ENCODE results near the gene GNMT. TPM values are rescaled to one million over a fixed set of nuclear protein-coding genes. Genes with fewer than 3 reads are reported as not detected.

Gene GNMT
- total and polyA plus RNA-seq, 8 donors = 0.79 to 2.3 (median 0.96) TPM

GRCh38 chr6:42968783-42969182 lies 8.2 kb downstream of the GNMT start:
- TF ChIP-seq CTCF (IDR thresholded peaks at IDR 0.05) = no peak
- no peak for ATAC-seq
- H3K27ac ChIP-seq = no peak overlapping the region
- DNase-seq = peak in 1 of 4 donors; percentile 14
- peaks cover 0 to 8% of the 10 kb centered on the region in 2 donors for H3K4me1 ChIP-seq
- H3K4me3 ChIP-seq = no peak overlapping the region
- H3K27me3 ChIP-seq = no peaks in the 10 kb centered on the region
- intact Hi-C loops (cut with DNase I) = no loop called here
- peaks cover 0 to 64% of the 10 kb centered on the region in 2 donors for H3K36me3 ChIP-seq
- no peaks in the 10 kb centered on the region for H3K9me3 ChIP-seq

GRCh38 chr6:42969431-42969830 lies 8.9 kb downstream of the GNMT start:
- Histone ChIP-seq H3K36me3 (peaks cover 0 to 63% of the 10 kb centered on the region in 2 donors), H3K27me3 (no peaks in the 10 kb centered on the region), H3K27ac (no peak overlapping the region), H3K4me3 (no peak overlapping the region), H3K4me1 (peaks cover 0 to 8% of the 10 kb centered on the region in 2 donors), H3K9me3 (no peaks in the 10 kb centered on the region)
- DNase-seq (peak in 1 of 4 donors; percentile 8), ATAC-seq (no peak)
- no peak for TF ChIP-seq CTCF (IDR thresholded peaks at IDR 0.05)
- intact Hi-C loops (cut with DNase I) = no loop called here

- H3K27ac ChIP-seq = no peak overlapping the region
- no peak overlapping the region for H3K4me3 ChIP-seq
- ATAC-seq = no peak
- DNase-seq = no peak
- H3K36me3 ChIP-seq = peaks cover 0 to 58% of the 10 kb centered on the region in 2 donors
- intact Hi-C loops (cut with DNase I) = no loop called here
- H3K4me1 ChIP-seq = peaks cover 0 to 8% of the 10 kb centered on the region in 2 donors
- no peaks in the 10 kb centered on the region for H3K27me3 ChIP-seq
- no peak for TF ChIP-seq CTCF (IDR thresholded peaks at IDR 0.05)
- H3K9me3 ChIP-seq = no peaks in the 10 kb centered on the region
Observed at GRCh38 chr6:42969934-42970333, 9.4 kb downstream of the GNMT start.

GRCh38 chr6:42970871-42971612 lies 10.5 kb downstream of the GNMT start:
- no peak for ATAC-seq
- no peak overlapping the region for H3K27ac ChIP-seq
- DNase-seq = no peak
- no peaks in the 10 kb centered on the region for H3K27me3 ChIP-seq
- H3K9me3 ChIP-seq = no peaks in the 10 kb centered on the region
- H3K4me3 ChIP-seq = no peak overlapping the region
- peaks cover 0 to 8% of the 10 kb centered on the region in 2 donors for H3K4me1 ChIP-seq
- peaks cover 0 to 46% of the 10 kb centered on the region in 2 donors for H3K36me3 ChIP-seq
- intact Hi-C loops (cut with DNase I) = no loop called here
- TF ChIP-seq CTCF (IDR thresholded peaks at IDR 0.05) = no peak

GRCh38 chr6:42971746-42972327 lies 11.3 kb downstream of the GNMT start:
- H3K4me3 ChIP-seq = no peak overlapping the region
- intact Hi-C loops (cut with DNase I) = no loop called here
- peaks cover 0 to 14% of the 10 kb centered on the region in 2 donors for H3K4me1 ChIP-seq
- H3K36me3 ChIP-seq = peaks cover 0 to 39% of the 10 kb centered on the region in 2 donors
- ATAC-seq (no peak), DNase-seq (no peak)
- no peaks in the 10 kb centered on the region for H3K27me3 ChIP-seq
- TF ChIP-seq CTCF (IDR thresholded peaks at IDR 0.05) = no peak
- no peaks in the 10 kb centered on the region for H3K9me3 ChIP-seq
- no peak overlapping the region for H3K27ac ChIP-seq
